IMR-90 (cell line): Measurements from ENCODE around the gene INF2. TPM values are rescaled to one million over a fixed set of nuclear protein-coding genes. Genes with fewer than 3 reads are reported as not detected.

ENCODE experiments used
- ATAC-seq: fragments of 200-7000 bp; cut with Tn5 transposase; 2 replicates; pipeline ENCODE4 v1.9.1; 2020; ENCODE audit warnings: low read depth, mild to moderate bottlenecking, moderate library complexity
- BruUV-seq: library from RNA; stranded (reverse); fragments of 400-500 nt; replicated peaks from 2 replicates; lab custom pipeline; 2021; lab: Mats Ljungman, UMichigan
- CTCF ChIA-PET: fragments of 300-600 bp; formaldehyde crosslinking; extraction: SDS; loops from one replicate; lab custom pipeline; 2021; ENCODE audit warnings: antibody characterized with exemption; lab: Yijun Ruan, JAX
- POLR2A ChIA-PET: fragments of 300-600 bp; sonication (Branson Sonifier 250); formaldehyde crosslinking; loops from one replicate; lab custom pipeline; 2022; ENCODE audit warnings: antibody characterized with exemption; ENCODE audit not compliant: unreplicated experiment; lab: Charles Lee
- DNase-seq: peaks from one replicate; pipeline ENCODE4 v3.0.0; 2013
- H2AFZ ChIP-seq: replicated peaks from 2 replicates; pipeline ENCODE3; 2013; ENCODE audit warnings: low read length, mild to moderate bottlenecking; ENCODE audit not compliant: poor library complexity
- H2AK5ac ChIP-seq: 2 replicates; pipeline ENCODE4 v1.6.1; 2013; ENCODE audit warnings: low read depth, low read length, inconsistent platforms
- H2AK9ac ChIP-seq: replicated peaks from 2 replicates; pipeline ENCODE3; 2013; ENCODE audit warnings: mild to moderate bottlenecking, low read depth, low read length, moderate library complexity; ENCODE audit not compliant: poor library complexity
- H2BK120ac ChIP-seq: 2 replicates; pipeline ENCODE4 v1.6.1; 2013; ENCODE audit warnings: low read depth, low read length, inconsistent platforms
- H2BK15ac ChIP-seq: 3 replicates; pipeline ENCODE4 v1.6.1; 2013; ENCODE audit warnings: low read depth, low read length, inconsistent platforms
- H2BK20ac ChIP-seq: 2 replicates; pipeline ENCODE4 v1.6.1; 2013; ENCODE audit warnings: low read depth, mild to moderate bottlenecking, inconsistent platforms, low read length, moderate library complexity
- H2BK5ac ChIP-seq: 2 replicates; pipeline ENCODE4 v1.6.1; 2013; ENCODE audit warnings: mild to moderate bottlenecking, low read depth, low read length, inconsistent platforms; ENCODE audit not compliant: poor library complexity, severe bottlenecking
- H3K14ac ChIP-seq: replicated peaks from 2 replicates; pipeline ENCODE4 v1.6.1; 2013; ENCODE audit warnings: low read depth, low read length, inconsistent platforms
- H3K18ac ChIP-seq: 2 replicates; pipeline ENCODE4 v1.6.1; 2013; ENCODE audit warnings: low read depth, low read length, control low read depth
- H3K23ac ChIP-seq: 2 replicates; pipeline ENCODE4 v1.6.1; 2013; ENCODE audit warnings: low read depth, low read length, inconsistent platforms
- H3K27ac ChIP-seq: 2 replicates; pipeline ENCODE4 v1.5.1; 2013; ENCODE audit warnings: mild to moderate bottlenecking, control low read depth, low read length; ENCODE audit not compliant: insufficient read depth
- H3K27me3 ChIP-seq: 2 replicates; pipeline ENCODE4 v1.6.1; 2013; ENCODE audit warnings: low read length; ENCODE audit not compliant: control insufficient read depth, insufficient read depth
- H3K36me3 ChIP-seq: 2 replicates; pipeline ENCODE4 v1.6.1; 2013; ENCODE audit warnings: low read length, mixed read lengths; ENCODE audit not compliant: control insufficient read depth, insufficient read depth
- H3K4ac ChIP-seq: 2 replicates; pipeline ENCODE4 v1.6.1; 2013; ENCODE audit warnings: low read depth, low read length, inconsistent platforms
- H3K4me1 ChIP-seq: 2 replicates; pipeline ENCODE4 v1.6.1; 2013; ENCODE audit warnings: low read length, mixed read lengths; ENCODE audit not compliant: control insufficient read depth, insufficient read depth
- H3K4me2 ChIP-seq: 2 replicates; pipeline ENCODE4 v1.6.1; 2013; ENCODE audit warnings: low read depth, mild to moderate bottlenecking, control low read depth, low read length, moderate library complexity
- H3K4me3 ChIP-seq: 2 replicates; pipeline ENCODE4 v1.5.1; 2013; ENCODE audit warnings: low read depth, mild to moderate bottlenecking, control low read depth, low read length, moderate library complexity; ENCODE audit not compliant: insufficient read depth
- H3K56ac ChIP-seq: 2 replicates; pipeline ENCODE4 v1.6.1; 2013; ENCODE audit warnings: low read length, inconsistent platforms; ENCODE audit not compliant: insufficient read depth; ENCODE audit errors: extremely low read depth
- H3K79me1 ChIP-seq, 2 experiments: 2 replicates each; pipeline ENCODE4 v1.6.1; 2013; ENCODE audit warnings: low read length in 2 of 2, inconsistent platforms in 1 of 2, low read depth in 1 of 2
- H3K9ac ChIP-seq: 2 replicates; pipeline ENCODE4 v1.6.1; 2013; ENCODE audit warnings: low read depth, low read length, control low read depth
- H3K9me1 ChIP-seq: 2 replicates; pipeline ENCODE4 v1.6.1; 2013; ENCODE audit warnings: low read length, inconsistent platforms; ENCODE audit not compliant: insufficient read depth
- H3K9me3 ChIP-seq: 2 replicates; pipeline ENCODE4 v1.6.1; 2013; ENCODE audit warnings: low read length; ENCODE audit not compliant: control insufficient read depth, insufficient read depth
- H4K20me1 ChIP-seq: 2 replicates; pipeline ENCODE4 v1.6.1; 2013; ENCODE audit warnings: low read length, inconsistent platforms; ENCODE audit not compliant: insufficient read depth
- H4K5ac ChIP-seq: 2 replicates; pipeline ENCODE4 v1.6.1; 2013; ENCODE audit warnings: mild to moderate bottlenecking, low read depth, low read length, control low read depth
- H4K8ac ChIP-seq, 2 experiments: 2 replicates each; pipeline ENCODE4 v1.6.1; 2013; ENCODE audit warnings: low read depth in 2 of 2, low read length in 2 of 2, control low read depth in 1 of 2, inconsistent platforms in 1 of 2
- H4K91ac ChIP-seq: 2 replicates; pipeline ENCODE4 v1.6.1; 2013; ENCODE audit warnings: low read depth, low read length, inconsistent platforms; ENCODE audit not compliant: insufficient read depth
- MAFK ChIP-seq: IDR thresholded peaks from 2 replicates; pipeline ENCODE4 v1.6.1; 2012; ENCODE audit warnings: low read depth, low read length, improper control_type of control experiment
- MAZ ChIP-seq: IDR thresholded peaks from 2 replicates; pipeline ENCODE4 v1.6.1; 2012; ENCODE audit warnings: low read depth, mild to moderate bottlenecking, low read length, improper control_type of control experiment, moderate library complexity, borderline replicate concordance
- MXI1 ChIP-seq: IDR thresholded peaks from 2 replicates; pipeline ENCODE4 v1.6.1; 2012; ENCODE audit warnings: low read depth, mild to moderate bottlenecking, low read length, moderate library complexity, borderline replicate concordance
- POLR2A ChIP-seq: IDR thresholded peaks from 2 replicates; pipeline ENCODE4 v1.6.1; 2012; ENCODE audit warnings: mild to moderate bottlenecking, low read depth, low read length
- RCOR1 ChIP-seq: IDR thresholded peaks from 2 replicates; pipeline ENCODE4 v1.6.1; 2012; ENCODE audit warnings: mild to moderate bottlenecking, low read length, improper control_type of control experiment; ENCODE audit not compliant: insufficient replicate concordance
- RFX5 ChIP-seq: IDR thresholded peaks from 2 replicates; pipeline ENCODE4 v1.8.0; 2012; ENCODE audit warnings: low read depth, mild to moderate bottlenecking, low read length, moderate library complexity
- WGBS, 2 experiments: methylation state at CpG; one replicate each; pipeline versions ENCODE4 v1.1.5 to v1.1.7; 2013; ENCODE audit warnings: missing lambda C conversion rate in 2 of 2; ENCODE audit not compliant: insufficient read length in 1 of 2; ENCODE audit errors: extremely low coverage in 2 of 2; 5-methylcytosine and 5-hydroxymethylcytosine counted together
- dilution Hi-C: fragments of 300-500 bp; cut with HindIII; formaldehyde crosslinking; loops from one replicate; pipeline ENCODE4 v1.14.3; 2018; ENCODE audit warnings: low sequenced_read_pairs; ENCODE audit not compliant: unreplicated experiment
- in situ Hi-C: fragments of 300-500 bp; cut with MboI; formaldehyde crosslinking; loops from 3 replicates; pipeline ENCODE4 v1.14.3; 2019; ENCODE audit warnings: low sequenced_read_pairs, inconsistent platforms, mixed read lengths
- intact Hi-C: fragments of 100-400 bp; cut with micrococcal nuclease; formaldehyde crosslinking; loops from 2 replicates; pipeline ENCODE4 v1.10.0; 2022
- polyA plus RNA-seq, 3 experiments: library from polyadenylated mRNA; depleted of rRNA; stranded (reverse); fragments of >200 nt; gene quantifications; 2 replicates each; pipeline ENCODE4 v1.2.3, GENCODE V29; 2012; ENCODE audit warnings: low replicate concordance in 1 of 3
- total RNA-seq: library from RNA; depleted of rRNA; stranded (reverse); fragments of >200 nt; gene quantifications from 2 replicates; pipeline ENCODE4 v1.2.3, GENCODE V29; 2012

Gene INF2
- total and polyA plus RNA-seq, 2 of the 4 experiments (the other 2 are of a cell fraction), result 16.8 to 62.1 TPM

- H2BK5ac ChIP-seq, result no peak overlapping the region
- no peak overlapping the region for H2AK9ac ChIP-seq
- no peak overlapping the region for H3K4me3 ChIP-seq
- H3K23ac ChIP-seq, result no peak overlapping the region
- peaks cover 21% of the 10 kb centered on the region for H4K20me1 ChIP-seq
- H3K56ac ChIP-seq, result no peak overlapping the region
- ATAC-seq (no peak), DNase-seq (no peak)
- BruUV-seq, result no TSS peak
- no peak overlapping the region for H2BK120ac ChIP-seq
- WGBS, 2 experiments, result 77% methylated on average over 7 of the region's 10 CpGs; no CpG with 5 or more reads in 1 of the 2 experiments
- peaks cover 14% of the 10 kb centered on the region for H3K4me1 ChIP-seq
- H3K4ac ChIP-seq, result no peak overlapping the region
- H3K9me3 ChIP-seq, result no peaks in the 10 kb centered on the region
- H3K36me3 ChIP-seq, result peaks cover 53% of the 10 kb centered on the region
- CTCF ChIA-PET, result no interaction called here
- H3K18ac ChIP-seq, result no peak overlapping the region
- H3K9me1 ChIP-seq, result no peaks in the 10 kb centered on the region
- H2AFZ ChIP-seq, result no peak overlapping the region
- no peak overlapping the region for H4K91ac ChIP-seq
- dilution Hi-C loops, result no loop called here
- no peak overlapping the region for H3K27ac ChIP-seq
- H3K27me3 ChIP-seq, result no peaks in the 10 kb centered on the region
- POLR2A ChIA-PET, result no interaction called here
- no peak overlapping the region for H2AK5ac ChIP-seq
- no peak overlapping the region for H3K9ac ChIP-seq
- peaks cover 12 to 20% of the 10 kb centered on the region in 2 experiments; a peak in 3 of 4 replicates for H3K79me1 ChIP-seq
- in situ Hi-C loops, result no loop called here
- H4K8ac ChIP-seq, result no peak overlapping the region
- H2BK20ac ChIP-seq, result no peak overlapping the region
- no peak overlapping the region for H3K4me2 ChIP-seq
- no peak overlapping the region for H2BK15ac ChIP-seq
- no peak overlapping the region for H4K5ac ChIP-seq
- H3K14ac ChIP-seq, result no peak overlapping the region
- intact Hi-C loops, result no loop called here
- TF ChIP-seq RCOR1, result no peak
- no peak for TF ChIP-seq MAFK
- TF ChIP-seq MAZ, result no peak
- no peak for TF ChIP-seq MXI1
- TF ChIP-seq RFX5, result no peak
- TF ChIP-seq POLR2A, result no peak
Observed at GRCh38 chr14:104718147-104718546, 28.7 kb downstream of the INF2 start.
